GM23338 (cell line): ENCODE data around the gene BMPR2. TPM values are rescaled to one million over a fixed set of nuclear protein-coding genes. Genes with fewer than 3 reads are reported as not detected.

Experiments used
- EZH2phosphoT487 ChIP-seq: fragments of 200-600 bp; sonication (generic); IDR thresholded peaks from one replicate; pipeline ENCODE4 v1.8.1; 2018; ENCODE audit warnings: antibody characterized with exemption; ENCODE audit not compliant: unreplicated experiment
- NANOG ChIP-seq: IDR thresholded peaks from 2 replicates; pipeline ENCODE4 v1.6.1; 2016; ENCODE audit warnings: antibody characterized with exemption, borderline replicate concordance
- STAT1 ChIP-seq: IDR thresholded peaks from one replicate; pipeline ENCODE4 v1.6.1; 2016; ENCODE audit warnings: antibody characterized with exemption; ENCODE audit not compliant: unreplicated experiment
- ZNF462 ChIP-seq: fragments of 250-450 bp; sonication (Bioruptor Pico); IDR thresholded peaks from 2 replicates; pipeline ENCODE4 v1.5.0; 2020; ENCODE audit warnings: mild to moderate bottlenecking, moderate library complexity
- polyA plus RNA-seq: library from polyadenylated mRNA; unstranded; fragments of >200 nt; fragmentation: Nextera tagmentation; extraction: Ambion mirVana; gene quantifications from 2 replicates; pipeline ENCODE4 v1.2.1, GENCODE V29; 2016
- total RNA-seq: library from RNA; depleted of rRNA; stranded (reverse); fragments of >200 nt; shearing (Covaris generic); gene quantifications from 2 replicates; pipeline ENCODE4 v1.2.3, GENCODE V29; 2014
- TF ChIP-seq, protein P1 (sequence below): IDR thresholded peaks from one replicate; pipeline ENCODE4 v1.6.1; 2018; ENCODE audit warnings: antibody characterized with exemption; ENCODE audit not compliant: unreplicated experiment
- TF ChIP-seq, protein P2 (sequence below), 2 experiments: fragments of 200-600 bp in 1 of 2; sonication (generic) in 1 of 2; conservative IDR thresholded peaks; 2 replicates each; pipeline versions ENCODE4 v1.5.1 to v1.6.1; 2016 to 2017; ENCODE audit warnings: antibody characterized with exemption in 2 of 2, low read depth in 2 of 2, mild to moderate bottlenecking in 2 of 2, moderate library complexity in 1 of 2

The BMPR2 gene
- total and polyA plus RNA-seq, 2 experiments from 2014 or later: 6.7 to 21.6 TPM

GRCh38 chr2:202337706-202338346 is 38.3 kb upstream of the BMPR2 start (continued):
- TF ChIP-seq ZNF462 (no peak), STAT1 (no peak), EZH2phosphoT487 (no peak), NANOG (no peak)
- TF ChIP-seq, protein P1, sequence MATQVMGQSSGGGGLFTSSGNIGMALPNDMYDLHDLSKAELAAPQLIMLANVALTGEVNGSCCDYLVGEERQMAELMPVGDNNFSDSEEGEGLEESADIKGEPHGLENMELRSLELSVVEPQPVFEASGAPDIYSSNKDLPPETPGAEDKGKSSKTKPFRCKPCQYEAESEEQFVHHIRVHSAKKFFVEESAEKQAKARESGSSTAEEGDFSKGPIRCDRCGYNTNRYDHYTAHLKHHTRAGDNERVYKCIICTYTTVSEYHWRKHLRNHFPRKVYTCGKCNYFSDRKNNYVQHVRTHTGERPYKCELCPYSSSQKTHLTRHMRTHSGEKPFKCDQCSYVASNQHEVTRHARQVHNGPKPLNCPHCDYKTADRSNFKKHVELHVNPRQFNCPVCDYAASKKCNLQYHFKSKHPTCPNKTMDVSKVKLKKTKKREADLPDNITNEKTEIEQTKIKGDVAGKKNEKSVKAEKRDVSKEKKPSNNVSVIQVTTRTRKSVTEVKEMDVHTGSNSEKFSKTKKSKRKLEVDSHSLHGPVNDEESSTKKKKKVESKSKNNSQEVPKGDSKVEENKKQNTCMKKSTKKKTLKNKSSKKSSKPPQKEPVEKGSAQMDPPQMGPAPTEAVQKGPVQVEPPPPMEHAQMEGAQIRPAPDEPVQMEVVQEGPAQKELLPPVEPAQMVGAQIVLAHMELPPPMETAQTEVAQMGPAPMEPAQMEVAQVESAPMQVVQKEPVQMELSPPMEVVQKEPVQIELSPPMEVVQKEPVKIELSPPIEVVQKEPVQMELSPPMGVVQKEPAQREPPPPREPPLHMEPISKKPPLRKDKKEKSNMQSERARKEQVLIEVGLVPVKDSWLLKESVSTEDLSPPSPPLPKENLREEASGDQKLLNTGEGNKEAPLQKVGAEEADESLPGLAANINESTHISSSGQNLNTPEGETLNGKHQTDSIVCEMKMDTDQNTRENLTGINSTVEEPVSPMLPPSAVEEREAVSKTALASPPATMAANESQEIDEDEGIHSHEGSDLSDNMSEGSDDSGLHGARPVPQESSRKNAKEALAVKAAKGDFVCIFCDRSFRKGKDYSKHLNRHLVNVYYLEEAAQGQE: no peak
- TF ChIP-seq, protein P2, sequence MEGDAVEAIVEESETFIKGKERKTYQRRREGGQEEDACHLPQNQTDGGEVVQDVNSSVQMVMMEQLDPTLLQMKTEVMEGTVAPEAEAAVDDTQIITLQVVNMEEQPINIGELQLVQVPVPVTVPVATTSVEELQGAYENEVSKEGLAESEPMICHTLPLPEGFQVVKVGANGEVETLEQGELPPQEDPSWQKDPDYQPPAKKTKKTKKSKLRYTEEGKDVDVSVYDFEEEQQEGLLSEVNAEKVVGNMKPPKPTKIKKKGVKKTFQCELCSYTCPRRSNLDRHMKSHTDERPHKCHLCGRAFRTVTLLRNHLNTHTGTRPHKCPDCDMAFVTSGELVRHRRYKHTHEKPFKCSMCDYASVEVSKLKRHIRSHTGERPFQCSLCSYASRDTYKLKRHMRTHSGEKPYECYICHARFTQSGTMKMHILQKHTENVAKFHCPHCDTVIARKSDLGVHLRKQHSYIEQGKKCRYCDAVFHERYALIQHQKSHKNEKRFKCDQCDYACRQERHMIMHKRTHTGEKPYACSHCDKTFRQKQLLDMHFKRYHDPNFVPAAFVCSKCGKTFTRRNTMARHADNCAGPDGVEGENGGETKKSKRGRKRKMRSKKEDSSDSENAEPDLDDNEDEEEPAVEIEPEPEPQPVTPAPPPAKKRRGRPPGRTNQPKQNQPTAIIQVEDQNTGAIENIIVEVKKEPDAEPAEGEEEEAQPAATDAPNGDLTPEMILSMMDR (conservative IDR thresholded peaks at IDR 0.05; ENCODE audit: low read depth in 2 of 2): no peak
